HepG2 (cell line): ENCODE results near the gene FUBP3.

Experiments
- BORCS8-MEF2B ChIP-seq: sonication (generic); formaldehyde crosslinking; IDR thresholded peaks from 2 replicates; pipeline ENCODE4 v1.8.0; 2022; ENCODE audit warnings: mild to moderate bottlenecking, missing genetic modification reagents
- CTCF ChIP-seq: sonication (generic); formaldehyde crosslinking; IDR thresholded peaks from 2 replicates; pipeline ENCODE4 v1.5.0; 2020; ENCODE audit warnings: mild to moderate bottlenecking, missing genetic modification reagents, moderate library complexity
- DDIT3 ChIP-seq: sonication (generic); formaldehyde crosslinking; IDR thresholded peaks from 2 replicates; pipeline ENCODE4 v1.4.0; 2020; ENCODE audit warnings: mild to moderate bottlenecking, missing genetic modification reagents
- GABPA ChIP-seq, 2 experiments: IDR thresholded peaks; 2 replicates each; pipeline ENCODE4 v1.6.1; 2011 to 2016; ENCODE audit warnings: low read depth in 2 of 2, low read length in 1 of 2, missing biosample characterization in 1 of 2, missing genetic modification characterization in 1 of 2
- HNF1A ChIP-seq, 2 experiments: sonication (generic) in 1 of 2; formaldehyde crosslinking in 1 of 2; IDR thresholded peaks; 2 replicates each; pipeline versions ENCODE4 v1.4.0 to v1.6.1; 2016 to 2020; ENCODE audit warnings: borderline replicate concordance in 1 of 2, low read depth in 1 of 2, mild to moderate bottlenecking in 1 of 2, missing genetic modification reagents in 1 of 2
- JUND ChIP-seq: sonication (generic); formaldehyde crosslinking; IDR thresholded peaks from 2 replicates; pipeline ENCODE4 v1.8.0; 2022; ENCODE audit warnings: mild to moderate bottlenecking, missing genetic modification reagents
- KAT7 ChIP-seq: IDR thresholded peaks from 2 replicates; pipeline ENCODE4 v1.6.1; 2018; ENCODE audit warnings: borderline replicate concordance, missing compliant biosample characterization
- MYC ChIP-seq: sonication (generic); formaldehyde crosslinking; IDR thresholded peaks from 2 replicates; pipeline ENCODE4 v1.9.0; 2021; ENCODE audit warnings: missing genetic modification reagents, borderline replicate concordance
- POLR2A ChIP-seq, 2 experiments: IDR thresholded peaks; 2 replicates each; pipeline ENCODE4 v1.6.1; 2011; ENCODE audit warnings: low read depth in 2 of 2, low read length in 2 of 2, mild to moderate bottlenecking in 1 of 2, moderate library complexity in 1 of 2; ENCODE audit not compliant: insufficient read depth in 1 of 2
- TAF15 ChIP-seq: fragments of 200-400 bp; formaldehyde crosslinking; IDR thresholded peaks from one replicate; pipeline ENCODE4 v1.6.1; 2018; ENCODE audit warnings: mild to moderate bottlenecking, low read depth, low read length; ENCODE audit not compliant: poor library complexity, severe bottlenecking
- ZNF781 ChIP-seq: sonication (generic); formaldehyde crosslinking; IDR thresholded peaks from 2 replicates; pipeline ENCODE4 v1.5.1; 2020; ENCODE audit warnings: borderline replicate concordance, mild to moderate bottlenecking, missing genetic modification reagents; ENCODE audit errors: not compliant biosample characterization

GRCh38 chr9:130632081-130632710, 52.8 kb downstream of the FUBP3 start:
- TF ChIP-seq KAT7 (CRISPR knock-in tag), result no peak
- TF ChIP-seq DDIT3 (CRISPR knock-in tag), result no peak
- no peak for TF ChIP-seq BORCS8-MEF2B (CRISPR knock-in tag)
- TF ChIP-seq CTCF (CRISPR knock-in tag), result no peak
- no peak for TF ChIP-seq HNF1A (IDR thresholded peaks at IDR 0.05; ENCODE audit: low read depth)
- TF ChIP-seq HNF1A (CRISPR knock-in tag; IDR thresholded peaks at IDR 0.05; ENCODE audit: borderline replicate concordance), result no peak
- no peak for TF ChIP-seq ZNF781 (CRISPR knock-in tag)
- TF ChIP-seq JUND (CRISPR knock-in tag), result no peak
- no peak for TF ChIP-seq GABPA (IDR thresholded peaks at IDR 0.05; ENCODE audit: low read depth, low read length)
- no peak for TF ChIP-seq GABPA (CRISPR knock-in tag; IDR thresholded peaks at IDR 0.05; ENCODE audit: low read depth)
- no peak for TF ChIP-seq MYC (CRISPR knock-in tag)
- TF ChIP-seq TAF15, result no peak
- TF ChIP-seq POLR2A (IDR thresholded peaks at IDR 0.05; ENCODE audit: insufficient read depth in 1 of 2, low read depth in 2 of 2, low read length in 2 of 2), result no peak
